ENCODE measurements around the gene PDHB.

GRCh38 chr3:58471025-58471887, 37.6 kb upstream of the PDHB start:
- TF ChIP-seq MAX (IDR thresholded peaks at IDR 0.05; ENCODE audit: low read depth, low read length) (no peak), RAD21 (IDR thresholded peaks at IDR 0.05; ENCODE audit: insufficient read depth, low read depth, low read length) (no peak), ELK1 (IDR thresholded peaks at IDR 0.05; ENCODE audit: low read depth, low read length) (no peak), TCF12 (IDR thresholded peaks at IDR 0.05; ENCODE audit: low read depth, low read length) (no peak), TBL1XR1 (IDR thresholded peaks at IDR 0.05; ENCODE audit: low read depth, low read length) (no peak), ASH2L (IDR thresholded peaks at IDR 0.05; ENCODE audit: borderline replicate concordance, low read depth) (no peak), CTCF (IDR thresholded peaks at IDR 0.05 in 2 of 3, conservative IDR thresholded peaks at IDR 0.05 in 1 of 3; ENCODE audit: control insufficient read depth in 2 of 3, extremely low read depth in 1 of 3, insufficient read depth in 1 of 3, low read depth in 3 of 3, low read length in 3 of 3) (no peak), EZH2 (IDR thresholded peaks at IDR 0.05; ENCODE audit: borderline replicate concordance, control insufficient read depth, low read depth, low read length) (no peak), SREBF2 (IDR thresholded peaks at IDR 0.05; ENCODE audit: low read length) (no peak), USF2 (IDR thresholded peaks at IDR 0.05; ENCODE audit: borderline replicate concordance, low read depth, low read length) (no peak)

Data from GM12878 (cell line).